ENCODE measurements around the gene RAB40A. TPM values are rescaled to one million over a fixed set of nuclear protein-coding genes. Genes with fewer than 3 reads are reported as not detected.
"Not testable (repeated sequence)": the region's sequence is repeated elsewhere in the genome, so short reads cannot be mapped to it uniquely, and the experiment has no call there.

RAB40A gene
- total RNA-seq, 1 experiment from 2014 or later, result not detected

DNA sequence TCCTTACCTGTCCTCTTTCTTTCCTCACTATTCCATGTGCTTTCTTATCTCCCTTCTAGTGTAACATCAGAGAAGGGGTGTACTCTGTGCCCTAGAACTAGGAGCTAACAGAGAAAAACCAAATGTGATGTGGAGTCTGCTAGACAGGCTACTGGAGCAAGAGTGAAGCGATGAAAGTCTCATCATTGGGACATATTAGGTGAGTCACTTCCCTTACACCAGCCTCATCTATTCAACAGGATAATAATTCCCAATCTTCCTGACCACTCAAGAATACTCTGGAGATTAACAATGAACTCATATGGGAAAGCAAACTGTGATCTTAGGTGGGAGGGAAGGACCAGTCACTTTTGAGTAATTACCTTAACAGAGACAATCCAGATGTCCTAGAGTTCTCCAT, 58.1 kb downstream of the RAB40A start:
- no peaks in the 10 kb centered on the region for H3K36me3 ChIP-seq (ENCODE audit: control insufficient read depth in 1 of 2, insufficient read depth in 2 of 2, low read length in 2 of 2)
- H4K20me1 ChIP-seq (ENCODE audit: insufficient read depth), result no peaks in the 10 kb centered on the region
- no peak overlapping the region for H3K9ac ChIP-seq (ENCODE audit: low read length)
- ChIA-PET POLR2A (no interaction called here), CTCF (no interaction called here), RAD21 (ENCODE audit: low non-redundant PET in 1 of 2, low total read pairs in 2 of 2, uncharacterized antibody in 2 of 2, unreplicated experiment in 2 of 2) (no interaction called here)
- H3K9me3 ChIP-seq (ENCODE audit: control insufficient read depth in 1 of 2, insufficient read depth in 1 of 2, low read depth in 1 of 2, low read length in 2 of 2), result no peaks in the 10 kb centered on the region
- H3K4me2 ChIP-seq (ENCODE audit: low read length), result no peak overlapping the region
- H3K79me2 ChIP-seq (ENCODE audit: insufficient read depth, low read length), result no peaks in the 10 kb centered on the region
- H3K4me3 ChIP-seq (replicated peaks in 1 of 2; ENCODE audit: low read depth in 1 of 2, low read length in 2 of 2), result no peak overlapping the region
- DNase-seq (ENCODE audit: low read depth, low spot score) (no peak), ATAC-seq (no peak)
- H3K27ac ChIP-seq (ENCODE audit: low read depth, low read length), result no peak overlapping the region
- no peaks in the 10 kb centered on the region for H3K9me2 ChIP-seq (ENCODE audit: insufficient read depth)
- intact Hi-C loops (cut with micrococcal nuclease), result no loop called here
- H3K27me3 ChIP-seq (ENCODE audit: insufficient read depth, low read length), result no peaks in the 10 kb centered on the region
- no peak for TF ChIP-seq EZH2phosphoT487 (IDR thresholded peaks at IDR 0.05; ENCODE audit: borderline replicate concordance)
- no peak for TF ChIP-seq CEBPB (IDR thresholded peaks at IDR 0.05; ENCODE audit: low read depth)
- no peak for TF ChIP-seq JUND (IDR thresholded peaks at IDR 0.05)
- TF ChIP-seq TCF7L2 (IDR thresholded peaks at IDR 0.05; ENCODE audit: borderline replicate concordance, extremely low read depth, insufficient read depth, insufficient read length), result no peak
- no peak overlapping the region for H2AFZ ChIP-seq (ENCODE audit: low read depth, low read length, poor library complexity, severe bottlenecking)
- H3K4me1 ChIP-seq (ENCODE audit: control insufficient read depth in 1 of 2, insufficient read depth in 2 of 2, low read length in 2 of 2), result no peaks in the 10 kb centered on the region
- BruUV-seq (replicated peaks), result no TSS peak

DNA sequence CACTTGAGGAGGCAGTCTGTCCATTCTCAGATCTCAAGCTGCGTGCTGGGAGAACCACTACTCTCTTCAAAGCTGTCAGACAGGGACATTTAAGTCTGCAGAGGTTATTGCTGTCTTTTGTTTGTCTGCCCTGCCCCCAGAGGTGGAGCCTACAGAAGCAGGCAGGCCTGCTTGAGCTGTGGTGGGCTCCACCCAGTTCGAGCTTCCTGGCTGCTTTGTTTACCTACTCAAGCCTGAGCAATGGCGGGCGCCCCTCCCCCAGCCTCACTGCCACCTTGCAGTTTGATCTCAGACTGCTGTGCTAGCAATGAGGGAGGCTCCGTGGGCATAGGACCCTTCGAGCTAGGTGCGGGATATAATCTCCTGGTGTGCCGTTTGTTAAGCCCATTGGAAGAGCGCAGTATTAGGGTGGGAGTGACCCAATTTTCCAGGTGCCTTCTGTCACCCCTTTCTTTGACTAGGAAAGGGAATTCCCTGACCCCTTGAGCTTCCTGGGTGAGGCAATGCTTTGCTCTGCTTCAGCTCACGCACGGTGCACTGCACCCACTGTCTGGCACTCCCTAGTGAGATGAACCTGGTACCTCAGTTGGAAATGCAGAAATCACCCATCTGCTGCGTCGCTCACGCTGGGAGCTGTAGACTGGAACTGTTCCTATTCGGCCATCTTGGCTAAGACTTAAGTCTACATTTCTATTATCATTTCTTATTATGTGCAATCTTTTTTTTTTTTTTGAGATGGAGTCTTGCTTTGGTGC, 59.1 kb downstream of the RAB40A start:
- intact Hi-C loops (cut with micrococcal nuclease); H3K4me2 ChIP-seq (ENCODE audit: low read length); H3K36me3 ChIP-seq (ENCODE audit: control insufficient read depth in 1 of 2, insufficient read depth in 2 of 2, low read length in 2 of 2); H3K9me3 ChIP-seq (ENCODE audit: control insufficient read depth in 1 of 2, insufficient read depth in 1 of 2, low read depth in 1 of 2, low read length in 2 of 2); H3K27me3 ChIP-seq (ENCODE audit: insufficient read depth, low read length); DNase-seq (ENCODE audit: low read depth, low spot score); H4K20me1 ChIP-seq (ENCODE audit: insufficient read depth); RAD21 ChIA-PET (ENCODE audit: low non-redundant PET in 1 of 2, low total read pairs in 2 of 2, uncharacterized antibody in 2 of 2, unreplicated experiment in 2 of 2); POLR2A ChIA-PET; H3K79me2 ChIP-seq (ENCODE audit: insufficient read depth, low read length); ATAC-seq; H2AFZ ChIP-seq (ENCODE audit: low read depth, low read length, poor library complexity, severe bottlenecking); H3K27ac ChIP-seq (ENCODE audit: low read depth, low read length); CTCF ChIA-PET; H3K4me3 ChIP-seq (replicated peaks in 1 of 2; ENCODE audit: low read depth in 1 of 2, low read length in 2 of 2); BruUV-seq (replicated peaks); H3K9ac ChIP-seq (ENCODE audit: low read length); H3K4me1 ChIP-seq (ENCODE audit: control insufficient read depth in 1 of 2, insufficient read depth in 2 of 2, low read length in 2 of 2); H3K9me2 ChIP-seq (ENCODE audit: insufficient read depth): not testable (repeated sequence)
